HL-60 (cell line): ENCODE data around the gene DHFR2.

ENCODE experiments used
- DNase-seq, 2 experiments: peaks; one replicate each; pipeline ENCODE4 v3.0.0-alpha.2; 2010 to 2020; ENCODE audit warnings: low read depth in 1 of 2, low spot score in 1 of 2
- H3K27ac ChIP-seq: fragments of 250-450 bp; sonication (Bioruptor Pico); replicated peaks from 2 replicates; pipeline ENCODE4 v1.5.1; 2020; ENCODE audit warnings: mild to moderate bottlenecking, moderate library complexity
- H3K27me3 ChIP-seq: fragments of 250-450 bp; sonication (Bioruptor Pico); 2 replicates; pipeline ENCODE4 v1.5.1; 2021; ENCODE audit warnings: mild to moderate bottlenecking, moderate library complexity; ENCODE audit not compliant: insufficient read depth, poor library complexity, severe bottlenecking
- H3K4me3 ChIP-seq: replicated peaks from 2 replicates; pipeline ENCODE4 v1.5.1; 2011; ENCODE audit warnings: mild to moderate bottlenecking, control low read depth, low read length; ENCODE audit not compliant: insufficient read depth
- GABPA ChIP-seq: IDR thresholded peaks from 2 replicates; pipeline ENCODE4 v1.6.1; 2012; ENCODE audit warnings: low read depth
- POLR2AphosphoS5 ChIP-seq: IDR thresholded peaks from 2 replicates; pipeline ENCODE4 v1.6.1; 2012; ENCODE audit warnings: low read depth
- SPI1 ChIP-seq: IDR thresholded peaks from 2 replicates; pipeline ENCODE4 v1.6.1; 2012; ENCODE audit warnings: low read depth, mild to moderate bottlenecking, borderline replicate concordance
- TF ChIP-seq, protein P1 (sequence below): IDR thresholded peaks from one replicate; pipeline ENCODE4 v1.5.1; 2011; ENCODE audit warnings: low read length, control low read depth, inconsistent platforms; ENCODE audit not compliant: insufficient read depth
- TF ChIP-seq, protein P2 (sequence below): IDR thresholded peaks from 2 replicates; pipeline ENCODE4 v1.6.1; 2012; ENCODE audit warnings: low read depth; ENCODE audit not compliant: insufficient replicate concordance

Gene DHFR2

DNA sequence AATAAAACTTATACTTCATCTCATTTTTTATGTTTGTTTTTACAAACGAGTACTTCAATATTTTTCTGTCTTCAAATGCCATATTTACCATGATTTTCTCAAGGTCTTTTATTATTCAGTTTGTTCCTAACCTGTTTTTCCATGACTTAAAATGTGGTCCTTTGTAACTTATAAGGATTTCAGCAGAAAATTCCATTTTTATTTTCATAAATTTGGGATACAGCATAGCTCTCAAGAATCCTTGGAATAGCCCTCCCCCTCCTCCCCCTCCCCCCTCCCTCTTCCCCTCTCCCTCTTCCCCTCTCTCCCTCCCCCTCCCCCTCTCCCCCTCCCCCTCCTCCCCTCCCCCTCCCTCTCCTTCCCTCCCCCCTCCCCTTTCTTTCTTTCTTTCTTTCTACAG lies 19.4 kb downstream of the DHFR2 start:
- Histone ChIP-seq H3K27ac (no peak overlapping the region), H3K4me3 (no peak overlapping the region), H3K27me3 (no peaks in the 10 kb centered on the region)
- no peak for DNase-seq
- TF ChIP-seq SPI1 (no peak), POLR2AphosphoS5 (no peak)

DNA sequence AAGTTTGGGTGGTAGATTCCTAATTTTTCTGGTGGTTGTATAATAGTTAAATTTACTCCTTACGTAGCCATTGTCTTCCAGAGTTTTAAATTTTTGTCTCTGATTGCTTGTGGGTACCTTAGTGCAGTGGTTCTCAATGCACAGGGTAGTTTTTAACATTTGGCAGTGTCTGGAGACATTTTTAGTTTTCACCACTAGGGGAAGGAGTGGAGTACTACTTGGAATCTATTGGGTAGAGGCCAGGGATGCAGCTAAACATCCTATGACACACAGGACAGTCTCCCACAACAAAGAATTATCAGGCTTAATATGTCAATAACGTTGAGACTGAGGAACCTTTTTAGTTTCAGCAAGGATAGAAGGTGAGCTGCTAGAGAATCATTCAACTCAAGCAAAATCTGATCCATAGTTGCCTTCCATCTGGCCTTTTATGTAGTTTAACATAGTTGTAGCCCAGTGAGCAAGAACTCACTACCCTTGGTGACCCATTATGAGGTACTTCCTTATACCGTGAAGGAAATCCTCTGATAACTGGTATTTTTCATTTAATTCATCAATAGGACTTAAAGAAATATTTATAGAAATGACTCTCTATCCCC lies 25.7 kb downstream of the DHFR2 start:
- Histone ChIP-seq H3K27me3 (no peaks in the 10 kb centered on the region), H3K27ac (no peak overlapping the region), H3K4me3 (no peak overlapping the region)
- peak in 1 of 2 experiments; percentile 5 for DNase-seq
- no peak for TF ChIP-seq SPI1
- TF ChIP-seq, protein P1, sequence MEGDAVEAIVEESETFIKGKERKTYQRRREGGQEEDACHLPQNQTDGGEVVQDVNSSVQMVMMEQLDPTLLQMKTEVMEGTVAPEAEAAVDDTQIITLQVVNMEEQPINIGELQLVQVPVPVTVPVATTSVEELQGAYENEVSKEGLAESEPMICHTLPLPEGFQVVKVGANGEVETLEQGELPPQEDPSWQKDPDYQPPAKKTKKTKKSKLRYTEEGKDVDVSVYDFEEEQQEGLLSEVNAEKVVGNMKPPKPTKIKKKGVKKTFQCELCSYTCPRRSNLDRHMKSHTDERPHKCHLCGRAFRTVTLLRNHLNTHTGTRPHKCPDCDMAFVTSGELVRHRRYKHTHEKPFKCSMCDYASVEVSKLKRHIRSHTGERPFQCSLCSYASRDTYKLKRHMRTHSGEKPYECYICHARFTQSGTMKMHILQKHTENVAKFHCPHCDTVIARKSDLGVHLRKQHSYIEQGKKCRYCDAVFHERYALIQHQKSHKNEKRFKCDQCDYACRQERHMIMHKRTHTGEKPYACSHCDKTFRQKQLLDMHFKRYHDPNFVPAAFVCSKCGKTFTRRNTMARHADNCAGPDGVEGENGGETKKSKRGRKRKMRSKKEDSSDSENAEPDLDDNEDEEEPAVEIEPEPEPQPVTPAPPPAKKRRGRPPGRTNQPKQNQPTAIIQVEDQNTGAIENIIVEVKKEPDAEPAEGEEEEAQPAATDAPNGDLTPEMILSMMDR, result peak; percentile 16

DNA sequence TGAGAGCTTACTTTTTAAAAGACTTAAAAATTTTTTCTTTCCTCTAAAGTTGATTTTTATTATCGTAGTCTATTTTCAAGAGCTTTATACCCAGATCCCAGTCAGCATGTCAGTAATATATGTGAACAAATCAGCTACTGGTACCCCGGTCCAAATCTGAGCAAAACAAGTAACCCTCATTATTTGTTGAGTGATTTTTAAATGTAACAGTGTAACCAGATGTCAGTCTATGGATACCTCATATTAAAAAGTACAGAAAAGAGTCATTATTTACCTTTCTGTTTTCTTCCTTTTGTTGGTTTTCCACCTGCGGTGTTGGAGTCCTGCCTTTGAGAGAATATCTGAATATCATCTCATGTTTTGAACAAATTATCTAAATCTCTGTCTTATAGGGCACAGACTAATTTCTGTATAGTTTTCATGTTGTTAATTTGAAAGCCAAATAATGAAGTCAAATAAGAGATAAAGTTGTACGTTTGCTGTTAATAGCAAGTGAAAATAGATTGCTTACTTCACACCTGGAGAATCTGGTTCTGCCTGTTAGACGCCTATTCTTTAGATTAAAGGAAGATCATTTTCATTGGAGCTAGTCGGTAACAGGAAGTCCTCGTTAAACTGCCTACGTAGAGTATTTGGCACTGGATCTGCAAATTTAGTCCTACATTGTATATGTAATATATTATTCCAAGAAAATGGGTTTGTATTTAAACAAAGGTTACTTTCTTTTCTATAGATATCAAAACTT lies 34.5 kb downstream of the DHFR2 start, which contains the start of gene STX19:
Gene STX19 (minus strand): TSS at position 505 of the 745 bp plus-strand sequence. CDS start 13,328 bp downstream, outside the sequence.
- no peaks in the 10 kb centered on the region for H3K27me3 ChIP-seq
- no peak within 1 kb of the TSS for H3K27ac ChIP-seq
- H3K4me3 ChIP-seq, result no peak within 1 kb of the TSS
- no peak for DNase-seq
- TF ChIP-seq, protein P1, result no peak
- TF ChIP-seq SPI1 (no peak), GABPA (no peak), POLR2AphosphoS5 (no peak)
- TF ChIP-seq, protein P2, sequence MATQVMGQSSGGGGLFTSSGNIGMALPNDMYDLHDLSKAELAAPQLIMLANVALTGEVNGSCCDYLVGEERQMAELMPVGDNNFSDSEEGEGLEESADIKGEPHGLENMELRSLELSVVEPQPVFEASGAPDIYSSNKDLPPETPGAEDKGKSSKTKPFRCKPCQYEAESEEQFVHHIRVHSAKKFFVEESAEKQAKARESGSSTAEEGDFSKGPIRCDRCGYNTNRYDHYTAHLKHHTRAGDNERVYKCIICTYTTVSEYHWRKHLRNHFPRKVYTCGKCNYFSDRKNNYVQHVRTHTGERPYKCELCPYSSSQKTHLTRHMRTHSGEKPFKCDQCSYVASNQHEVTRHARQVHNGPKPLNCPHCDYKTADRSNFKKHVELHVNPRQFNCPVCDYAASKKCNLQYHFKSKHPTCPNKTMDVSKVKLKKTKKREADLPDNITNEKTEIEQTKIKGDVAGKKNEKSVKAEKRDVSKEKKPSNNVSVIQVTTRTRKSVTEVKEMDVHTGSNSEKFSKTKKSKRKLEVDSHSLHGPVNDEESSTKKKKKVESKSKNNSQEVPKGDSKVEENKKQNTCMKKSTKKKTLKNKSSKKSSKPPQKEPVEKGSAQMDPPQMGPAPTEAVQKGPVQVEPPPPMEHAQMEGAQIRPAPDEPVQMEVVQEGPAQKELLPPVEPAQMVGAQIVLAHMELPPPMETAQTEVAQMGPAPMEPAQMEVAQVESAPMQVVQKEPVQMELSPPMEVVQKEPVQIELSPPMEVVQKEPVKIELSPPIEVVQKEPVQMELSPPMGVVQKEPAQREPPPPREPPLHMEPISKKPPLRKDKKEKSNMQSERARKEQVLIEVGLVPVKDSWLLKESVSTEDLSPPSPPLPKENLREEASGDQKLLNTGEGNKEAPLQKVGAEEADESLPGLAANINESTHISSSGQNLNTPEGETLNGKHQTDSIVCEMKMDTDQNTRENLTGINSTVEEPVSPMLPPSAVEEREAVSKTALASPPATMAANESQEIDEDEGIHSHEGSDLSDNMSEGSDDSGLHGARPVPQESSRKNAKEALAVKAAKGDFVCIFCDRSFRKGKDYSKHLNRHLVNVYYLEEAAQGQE, result no peak

DNA sequence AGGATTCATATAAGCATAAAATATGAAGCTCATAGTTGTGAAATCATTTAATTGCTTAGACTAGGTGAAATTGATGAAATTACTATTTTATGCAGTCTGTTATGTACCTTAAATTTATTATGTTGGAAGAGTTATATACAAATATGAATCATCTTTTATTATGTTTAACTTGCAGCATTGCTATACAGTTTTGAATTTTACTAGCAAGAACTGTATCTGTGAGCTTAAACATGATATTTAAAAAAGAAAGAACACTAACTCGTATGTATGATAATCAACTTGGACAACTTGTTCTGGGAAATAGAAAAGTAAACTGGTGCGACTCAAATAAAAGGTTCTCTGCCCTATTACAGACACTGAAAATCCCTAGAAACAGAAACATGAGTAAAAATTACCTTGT lies 36.1 kb downstream of the DHFR2 start:
- DNase-seq, result no peak
- Histone ChIP-seq H3K27ac (no peak overlapping the region), H3K27me3 (no peaks in the 10 kb centered on the region), H3K4me3 (no peak overlapping the region)
- TF ChIP-seq POLR2AphosphoS5 (no peak), GABPA (no peak), SPI1 (no peak)
- TF ChIP-seq, protein P2, result no peak
- TF ChIP-seq, protein P1, result no peak
